Lung (tissue), 12 donors: Measurements from ENCODE around the gene OPCML. TPM values are rescaled to one million over a fixed set of nuclear protein-coding genes. Genes with fewer than 3 reads are reported as not detected.

Experiments
- ATAC-seq: fragments of 200-7000 bp; cut with Tn5 transposase; one replicate; pipeline ENCODE4 v1.9.1; 2020; ENCODE audit warnings: moderate number of reproducible peaks; ENCODE audit not compliant: insufficient read depth, low FRiP score
- DNase-seq, 3 donors: peaks; one replicate each; pipeline ENCODE4 v3.0.0-alpha.2; 2013 to 2017
- H3K27ac ChIP-seq, 2 donors: one replicate each; pipeline ENCODE4 v1.5.1; 2013; ENCODE audit warnings: mild to moderate bottlenecking in 2 of 2, moderate library complexity in 2 of 2, control low read depth in 1 of 2, inconsistent platforms in 1 of 2, low read depth in 1 of 2, low read length in 1 of 2
- H3K27me3 ChIP-seq, 3 donors: one replicate each; pipeline ENCODE4 v1.5.1; 2013; ENCODE audit warnings: low read length in 2 of 3; ENCODE audit not compliant: control insufficient read depth in 3 of 3, insufficient read depth in 3 of 3
- H3K36me3 ChIP-seq, 4 donors: one replicate each; pipeline ENCODE4 v1.5.1; 2013; ENCODE audit warnings: low read length in 4 of 4, mild to moderate bottlenecking in 1 of 4, moderate library complexity in 1 of 4; ENCODE audit not compliant: control insufficient read depth in 4 of 4, insufficient read depth in 4 of 4
- H3K4me1 ChIP-seq, 5 donors: one replicate each; pipeline ENCODE4 v1.5.1; 2013; ENCODE audit warnings: low read length in 5 of 5, mild to moderate bottlenecking in 2 of 5, moderate library complexity in 1 of 5; ENCODE audit not compliant: control insufficient read depth in 5 of 5, insufficient read depth in 5 of 5
- H3K4me3 ChIP-seq: one replicate; pipeline ENCODE4 v1.5.1; 2013; ENCODE audit warnings: mild to moderate bottlenecking, control low read depth, moderate library complexity
- H3K9ac ChIP-seq, 2 donors: one replicate each; pipeline ENCODE4 v1.5.1; 2013; ENCODE audit warnings: low read length in 2 of 2, control low read depth in 1 of 2; ENCODE audit not compliant: insufficient read depth in 1 of 2
- H3K9me3 ChIP-seq, 4 donors: one replicate each; pipeline ENCODE4 v1.5.1; 2013; ENCODE audit warnings: low read length in 3 of 4, mild to moderate bottlenecking in 1 of 4, moderate library complexity in 1 of 4; ENCODE audit not compliant: control insufficient read depth in 4 of 4, insufficient read depth in 3 of 4
- CTCF ChIP-seq: IDR thresholded peaks from 2 replicates; pipeline ENCODE4 v1.5.1; 2012; ENCODE audit warnings: mild to moderate bottlenecking; ENCODE audit errors: control extremely low read depth, extremely low read depth
- WGBS, 2 donors: extraction: QIAGEN DNeasy Blood & Tissue Kit; methylation state at CpG; one replicate each; pipeline ENCODE4 v1.1.7; 2013; 5-methylcytosine and 5-hydroxymethylcytosine counted together
- polyA plus RNA-seq, 2 donors: library from polyadenylated mRNA; stranded (reverse); fragments of 200-250 nt; gene quantifications; one replicate each; pipeline ENCODE4 v1.2.1, GENCODE V29; 2013
- total RNA-seq, 2 donors: library from RNA; depleted of rRNA in 1 of 2; stranded (reverse); fragments of >200 nt in 1 of 2; gene quantifications; one replicate each; pipeline ENCODE4 v1.2.1, GENCODE V29; 2014 to 2021
- donor health status: control.
- donor health status: control.
- donor health status: Bipolar disorder and iron deficiency.
- donor health status: healthy.
- donor health status: DM: yes; HTN: yes; CAD: no.

The OPCML gene
- total and polyA plus RNA-seq, 4 donors = 0.49 to 0.74 TPM; not detected in 2

- no peak for ATAC-seq
- WGBS, 2 donors = 91 to 92% methylated on average over 5 of the region's 5 CpGs
- Histone ChIP-seq H3K4me3 (no peak overlapping the region), H3K4me1 (peaks cover 0 to 15% (median 0%) of the 10 kb centered on the region in 5 donors), H3K27ac (no peak overlapping the region), H3K36me3 (no peaks in the 10 kb centered on the region), H3K9ac (no peak overlapping the region), H3K9me3 (peaks cover 0 to 2% (median 0%) of the 10 kb centered on the region in 4 donors), H3K27me3 (no peaks in the 10 kb centered on the region)
- DNase-seq = no peak
- no peak for TF ChIP-seq CTCF
Measured at GRCh38 chr11:132670921-132671675, 861.2 kb downstream of the OPCML start.

GRCh38 chr11:132669949-132670348 lies 862.4 kb downstream of the OPCML start:
- ATAC-seq = no peak
- 91 to 92% methylated on average over 5 of the region's 5 CpGs for WGBS, 2 donors

GRCh38 chr11:132665205-132665604 lies 867.1 kb downstream of the OPCML start:
- WGBS, 2 donors = 90% methylated on average over 4 of the region's 4 CpGs

More at GRCh38 chr11:132669949-132670348, 862.4 kb downstream of the OPCML start:
- no peak overlapping the region for H3K9ac ChIP-seq
- no peak for DNase-seq
- peaks cover 0 to 15% (median under 1%) of the 10 kb centered on the region in 5 donors for H3K4me1 ChIP-seq
- H3K36me3 ChIP-seq = no peaks in the 10 kb centered on the region
- TF ChIP-seq CTCF = no peak
- peaks cover 0 to 2% (median 0%) of the 10 kb centered on the region in 4 donors for H3K9me3 ChIP-seq
- H3K27ac ChIP-seq = no peak overlapping the region
- no peak overlapping the region for H3K4me3 ChIP-seq
- no peaks in the 10 kb centered on the region for H3K27me3 ChIP-seq

More at GRCh38 chr11:132665205-132665604, 867.1 kb downstream of the OPCML start:
- H3K36me3 ChIP-seq = no peaks in the 10 kb centered on the region
- no peak overlapping the region for H3K4me3 ChIP-seq
- no peak overlapping the region for H3K9ac ChIP-seq
- no peaks in the 10 kb centered on the region for H3K9me3 ChIP-seq
- no peaks in the 10 kb centered on the region for H3K27me3 ChIP-seq
- no peak overlapping the region for H3K27ac ChIP-seq
- H3K4me1 ChIP-seq = peaks cover 0 to 1% (median 0%) of the 10 kb centered on the region in 5 donors
- TF ChIP-seq CTCF = no peak
- ATAC-seq (no peak), DNase-seq (no peak)
